K562 (cell line): ENCODE data around the gene SLC12A3. TPM values are rescaled to one million over a fixed set of nuclear protein-coding genes. Genes with fewer than 3 reads are reported as not detected.

ENCODE experiments used
- ATAC-seq: fragments of 200-7000 bp; cut with Tn5 transposase; 3 replicates; pipeline ENCODE4 v1.9.1; 2020; ENCODE audit warnings: moderate library complexity
- BruUV-seq: library from RNA; stranded (reverse); fragments of 400-500 nt; replicated peaks from 2 replicates; lab custom pipeline; 2021; lab: Mats Ljungman, UMichigan
- CTCF ChIA-PET: fragments of 300-600 bp; formaldehyde crosslinking; extraction: SDS; loops from one replicate; lab custom pipeline; 2021; ENCODE audit warnings: low intra/inter-chr PET ratio; lab: Yijun Ruan, JAX
- POLR2A ChIA-PET: fragments of 300-600, 350-650 bp; sonication (Branson Sonifier 250); formaldehyde crosslinking; extraction: SDS; loops from one replicate; lab custom pipeline; 2021; ENCODE audit warnings: antibody characterized with exemption, inconsistent platforms; lab: Yijun Ruan, JAX
- DNase-seq, 4 experiments: peaks; one replicate each; pipeline versions ENCODE4 v3.0.0 to v3.0.0-alpha.2; 2011 to 2018; ENCODE audit warnings: low spot score in 3 of 4, mixed read lengths in 3 of 4; ENCODE audit errors: extremely low read depth in 1 of 4
- FAIRE-seq: peaks from 2 replicates; lab custom pipeline; 2011; peaks lifted over from hg19 to GRCh38; lab: Jason Lieb, UNC
- H2AFZ ChIP-seq: 2 replicates; pipeline ENCODE4 v1.6.0; 2011; ENCODE audit warnings: low read depth, low read length, control low read depth, inconsistent platforms
- H3K27ac ChIP-seq: fragments of 200-600 bp; 3 replicates; pipeline ENCODE4 v1.8.0; 2011; ENCODE audit warnings: low read depth, mild to moderate bottlenecking, control low read depth, inconsistent platforms, low read length, moderate library complexity, mixed read lengths; ENCODE audit errors: extremely low read depth
- H3K27me3 ChIP-seq, 2 experiments: fragments of 300-600 bp in 1 of 2; 2 replicates in 1 of 2; 3 replicates in 1 of 2; pipeline versions ENCODE4 v1.6.0 to v1.8.0; 2011; ENCODE audit warnings: inconsistent platforms in 2 of 2, low read length in 2 of 2, mild to moderate bottlenecking in 1 of 2, mixed read lengths in 1 of 2, moderate library complexity in 1 of 2; ENCODE audit not compliant: control insufficient read depth in 2 of 2, insufficient read depth in 2 of 2
- H3K36me3 ChIP-seq: fragments of 300-600 bp; 3 replicates; pipeline ENCODE4 v1.8.0; 2011; ENCODE audit warnings: mild to moderate bottlenecking, low read length, inconsistent platforms; ENCODE audit not compliant: control insufficient read depth, insufficient read depth
- H3K4me1 ChIP-seq, 2 experiments: fragments of 200-600 bp in 1 of 2; replicated peaks in 1 of 2; 2 replicates in 1 of 2; 3 replicates in 1 of 2; pipeline versions ENCODE4 v1.5.1 to v1.8.0; 2011; ENCODE audit warnings: inconsistent platforms in 2 of 2, low read length in 2 of 2, mild to moderate bottlenecking in 1 of 2, mixed read lengths in 1 of 2, moderate library complexity in 1 of 2; ENCODE audit not compliant: control insufficient read depth in 2 of 2, insufficient read depth in 2 of 2
- H3K4me2 ChIP-seq: 2 replicates; pipeline ENCODE4 v1.6.1; 2011; ENCODE audit warnings: low read length, control low read depth, inconsistent platforms, mixed read lengths; ENCODE audit not compliant: insufficient read depth
- H3K4me3 ChIP-seq: fragments of 200-600 bp; sonication (generic), shearing (Covaris generic); 2 replicates; pipeline ENCODE4 v1.5.1; 2016; ENCODE audit warnings: control low read depth, inconsistent platforms
- H3K79me2 ChIP-seq: fragments of 200-600 bp; 3 replicates; pipeline ENCODE4 v1.8.0; 2011; ENCODE audit warnings: low read length, inconsistent platforms; ENCODE audit not compliant: control insufficient read depth, insufficient read depth
- H3K9ac ChIP-seq, 2 experiments: 2 replicates each; pipeline versions ENCODE4 v1.6.0 to v1.6.1; 2011; ENCODE audit warnings: low read depth in 2 of 2, low read length in 2 of 2, control low read depth in 1 of 2, inconsistent platforms in 1 of 2, mild to moderate bottlenecking in 1 of 2, mixed read lengths in 1 of 2; ENCODE audit not compliant: insufficient read depth in 1 of 2
- H3K9me1 ChIP-seq: one replicate; pipeline ENCODE4 v1.6.0; 2011; ENCODE audit warnings: inconsistent platforms, mild to moderate bottlenecking, low read length, moderate library complexity; ENCODE audit not compliant: control insufficient read depth, insufficient read depth
- H3K9me3 ChIP-seq: replicated peaks from 2 replicates; pipeline ENCODE4 v1.5.1; 2011; ENCODE audit warnings: low read depth, low read length, inconsistent platforms; ENCODE audit not compliant: control insufficient read depth, insufficient read depth
- H4K20me1 ChIP-seq: replicated peaks from 2 replicates; pipeline ENCODE4 v1.6.1; 2011; ENCODE audit warnings: low read length, inconsistent platforms, mixed read lengths; ENCODE audit not compliant: control insufficient read depth, insufficient read depth
- BCL6 ChIP-seq: fragments of 250-450 bp; sonication (Bioruptor Pico); IDR thresholded peaks from 2 replicates; pipeline ENCODE4 v1.4.0; 2020
- CBFA2T3 ChIP-seq: fragments of 450-650 bp; IDR thresholded peaks from 2 replicates; pipeline ENCODE4 v1.6.1; 2017
- CCNT2 ChIP-seq: IDR thresholded peaks from 2 replicates; pipeline ENCODE4 v1.6.1; 2011; ENCODE audit warnings: borderline replicate concordance, low read depth, mild to moderate bottlenecking, moderate library complexity, mixed read lengths, low read length; ENCODE audit not compliant: insufficient read length; ENCODE audit errors: extremely low read depth
- CXXC5 ChIP-seq: fragments of 250-450 bp; sonication (Bioruptor Pico); IDR thresholded peaks from 2 replicates; pipeline ENCODE4 v1.8.0; 2022; ENCODE audit warnings: inconsistent platforms, mild to moderate bottlenecking, moderate library complexity
- HDAC6 ChIP-seq: IDR thresholded peaks from 2 replicates; pipeline ENCODE4 v1.6.1; 2012; ENCODE audit warnings: low read depth, mild to moderate bottlenecking, control low read depth, inconsistent platforms, low read length, moderate library complexity
- ID3 ChIP-seq, 2 experiments: fragments of 250-450 bp in 1 of 2; fragments of 450-650 bp in 1 of 2; sonication (Bioruptor Pico) in 1 of 2; IDR thresholded peaks; 2 replicates each; pipeline versions ENCODE4 v1.6.1 to v1.8.0; 2016 to 2021; ENCODE audit warnings: mild to moderate bottlenecking in 2 of 2, moderate library complexity in 2 of 2, missing compliant biosample characterization in 1 of 2, missing genetic modification characterization in 1 of 2
- MEF2A ChIP-seq: IDR thresholded peaks from 2 replicates; pipeline ENCODE4 v1.6.1; 2011; ENCODE audit warnings: low read depth, mild to moderate bottlenecking, low read length, moderate library complexity; ENCODE audit not compliant: control insufficient read depth
- NFRKB ChIP-seq: fragments of 450-650 bp; IDR thresholded peaks from 2 replicates; pipeline ENCODE4 v1.6.1; 2016; ENCODE audit warnings: low read depth
- PHF21A ChIP-seq: fragments of 450-650 bp; IDR thresholded peaks from 2 replicates; pipeline ENCODE4 v1.6.1; 2017; ENCODE audit warnings: low read depth, borderline replicate concordance
- RFX7 ChIP-seq: fragments of 250-450 bp; sonication (Bioruptor Pico); IDR thresholded peaks from 2 replicates; pipeline ENCODE4 v1.5.1; 2021; ENCODE audit warnings: mild to moderate bottlenecking
- SP1 ChIP-seq: sonication (generic); formaldehyde crosslinking; IDR thresholded peaks from 2 replicates; pipeline ENCODE4 v1.8.1; 2022; ENCODE audit warnings: mild to moderate bottlenecking, missing genetic modification reagents
- ZBTB8A ChIP-seq: fragments of 450-650 bp; IDR thresholded peaks from 2 replicates; pipeline ENCODE4 v1.6.1; 2018; ENCODE audit warnings: mild to moderate bottlenecking, moderate library complexity; ENCODE audit not compliant: partially characterized antibody
- ZC3H11A ChIP-seq: IDR thresholded peaks from 2 replicates; pipeline ENCODE4 v1.6.1; 2012; ENCODE audit warnings: low read depth, low read length, improper control_type of control experiment
- ZNF146 ChIP-seq: IDR thresholded peaks from one replicate; pipeline ENCODE4 v1.6.1; 2018; ENCODE audit warnings: missing compliant biosample characterization; ENCODE audit not compliant: unreplicated experiment
- ZNF280B ChIP-seq: fragments of 250-450 bp; sonication (Bioruptor Pico); IDR thresholded peaks from 2 replicates; pipeline ENCODE4 v1.5.1; 2021; ENCODE audit warnings: mild to moderate bottlenecking
- ZNF384 ChIP-seq: IDR thresholded peaks from 2 replicates; pipeline ENCODE4 v1.6.1; 2012; ENCODE audit warnings: low read depth, low read length, improper control_type of control experiment
- ZNF507 ChIP-seq: conservative IDR thresholded peaks from 2 replicates; pipeline ENCODE4 v1.6.1; 2017; ENCODE audit warnings: missing genetic modification characterization, missing compliant biosample characterization
- ZNF511 ChIP-seq: sonication (generic); formaldehyde crosslinking; IDR thresholded peaks from 2 replicates; pipeline ENCODE4 v1.8.0; 2022; ENCODE audit warnings: mild to moderate bottlenecking, missing genetic modification reagents
- ZNF512 ChIP-seq: IDR thresholded peaks from 2 replicates; pipeline ENCODE4 v1.6.1; 2016; ENCODE audit warnings: missing genetic modification characterization, missing compliant biosample characterization
- WGBS: fragments of 100-300 bp; shearing (Covaris generic); methylation state at CpG from one replicate; pipeline ENCODE4 v1.1.6; 2016; ENCODE audit warnings: low coverage, mixed read lengths; ENCODE audit not compliant: insufficient coverage; ENCODE audit errors: missing lambda C conversion rate; 5-methylcytosine and 5-hydroxymethylcytosine counted together
- in situ Hi-C: fragments of 300-500 bp; cut with MboI; formaldehyde crosslinking; loops from 4 replicates; pipeline ENCODE4 v1.15.0; 2018; ENCODE audit warnings: inconsistent platforms, mixed read lengths
- intact Hi-C: fragments of 100-400 bp; cut with micrococcal nuclease; formaldehyde crosslinking; loops from 2 replicates; pipeline ENCODE4 v1.14.2; 2022
- polyA plus RNA-seq, 8 experiments: library from polyadenylated mRNA; depleted of rRNA in 4 of 8; stranded (reverse) in 5 of 8; unstranded in 3 of 8; fragments of >200 nt; fragmentation: Nextera tagmentation in 2 of 8; fragmentation: Illumina TruSeq in 1 of 8; extraction: Ambion mirVana in 2 of 8; extraction: Trizol in 1 of 8; gene quantifications; 2 replicates each; pipeline versions ENCODE4 v1.2.1 to v1.2.3, GENCODE V29; 2011 to 2014; ENCODE audit warnings: inconsistent platforms in 1 of 8, missing spikeins in 1 of 8
- total RNA-seq, 7 experiments: library from RNA; depleted of rRNA in 6 of 7; stranded (reverse); fragments of >200 nt in 6 of 7; fragmentation: Illumina TruSeq in 2 of 7; extraction: Trizol in 2 of 7; gene quantifications; 2 replicates each; pipeline versions ENCODE4 v1.2.1 to v1.2.3, GENCODE V29; 2011 to 2021; ENCODE audit warnings: low replicate concordance in 1 of 7

SLC12A3 gene
- total and polyA plus RNA-seq, 9 of the 15 experiments (the other 6 are each of a cell fraction or from before 2014, with no cell fraction given): not detected

GRCh38 chr16:56911771-56912571 is 47.0 kb downstream of the SLC12A3 start:
- CTCF ChIA-PET: no interaction called here
- Histone ChIP-seq H3K79me2 (no peaks in the 10 kb centered on the region), H3K27me3 (peaks cover 45 to 62% of the 10 kb centered on the region in 2 experiments), H3K4me3 (no peak overlapping the region), H3K9ac (no peak overlapping the region), H3K9me3 (no peaks in the 10 kb centered on the region), H3K36me3 (no peaks in the 10 kb centered on the region), H3K4me2 (no peak overlapping the region), H3K27ac (no peak overlapping the region), H3K9me1 (peaks cover 5% of the 10 kb centered on the region), H3K4me1 (no peaks in the 10 kb centered on the region), H4K20me1 (peaks cover 4% of the 10 kb centered on the region), H2AFZ (no peak overlapping the region)
- BruUV-seq: no TSS peak
- intact Hi-C loops (no loop called here), in situ Hi-C loops (no loop called here)
- WGBS: 3% methylated on average over 21 of the region's 22 CpGs
- no peak for DNase-seq
- POLR2A ChIA-PET: interaction anchor here (0.5 to 4.5 kb wide), 6 partner anchors 15 to 176 kb away, joined by 3 to 40 read pairs (median 3); partner anchors contain the start of gene HERPUD1
- no peak for FAIRE-seq
- ATAC-seq: no peak; the same call in 2 of the 3 replicates
- TF ChIP-seq CXXC5 (CRISPR knock-in tag) (no peak), SP1 (CRISPR knock-in tag) (no peak), ZBTB8A (no peak), BCL6 (no peak), ZNF511 (CRISPR knock-in tag) (no peak), ZNF280B (CRISPR knock-in tag) (no peak), NFRKB (no peak), HDAC6 (no peak), ZC3H11A (no peak), CCNT2 (no peak), RFX7 (no peak), ZNF146 (CRISPR knock-in tag) (no peak), ZNF384 (no peak), ZNF507 (tag) (no peak), PHF21A (no peak), MEF2A (no peak), CBFA2T3 (no peak), ID3 (CRISPR knock-in tag; IDR thresholded peaks at IDR 0.05) (no peak), ID3 (tag; IDR thresholded peaks at IDR 0.05) (no peak), ZNF512 (no peak)
